Measurements from ENCODE around the gene FHL5. TPM values are rescaled to one million over a fixed set of nuclear protein-coding genes. Genes with fewer than 3 reads are reported as not detected.

FHL5 gene, protein sequence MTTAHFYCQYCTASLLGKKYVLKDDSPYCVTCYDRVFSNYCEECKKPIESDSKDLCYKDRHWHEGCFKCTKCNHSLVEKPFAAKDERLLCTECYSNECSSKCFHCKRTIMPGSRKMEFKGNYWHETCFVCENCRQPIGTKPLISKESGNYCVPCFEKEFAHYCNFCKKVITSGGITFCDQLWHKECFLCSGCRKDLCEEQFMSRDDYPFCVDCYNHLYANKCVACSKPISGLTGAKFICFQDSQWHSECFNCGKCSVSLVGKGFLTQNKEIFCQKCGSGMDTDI
- total RNA-seq, result 10 to 100 TPM in 2 of 4 donors, 1 to 10 TPM in 2; 5.7 to 12.7 (median 9.2) TPM
- 1 to 10 TPM in 1 of 3 donors, under 1 TPM in 1, not detected in 1; 0.60 to 2.7 TPM for polyA plus RNA-seq

DNA sequence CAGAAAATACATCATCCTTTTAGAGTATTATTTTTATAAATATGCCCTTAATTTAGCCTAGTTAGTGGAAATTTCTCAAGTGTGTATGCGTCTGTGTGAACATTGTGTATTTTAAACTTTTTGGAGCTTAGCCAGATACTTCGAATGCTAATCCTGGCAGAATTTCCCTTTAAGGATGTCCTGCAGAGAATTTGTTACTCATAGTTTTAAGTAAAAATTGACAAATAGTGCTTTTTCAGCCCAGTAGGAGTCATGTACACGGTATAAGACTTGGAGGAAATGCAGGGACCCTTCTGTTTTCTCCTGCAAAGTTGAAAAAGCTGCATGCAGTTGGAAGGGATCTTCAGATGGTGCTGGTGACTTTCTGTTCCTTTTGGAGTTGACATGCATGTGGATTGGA is at the start of gene FHL5:
Gene FHL5 (plus strand): TSS at position 243 of the 400 bp plus-strand sequence. CDS start 40,486 bp downstream, outside the sequence.
- 37 to 50% methylated on average over 3 of the region's 3 CpGs for WGBS, 2 donors
- H3K27me3 ChIP-seq, result no peaks in the 10 kb centered on the region
- TF ChIP-seq EP300 (IDR thresholded peaks at IDR 0.05), result no peak
- TF ChIP-seq, protein P1, sequence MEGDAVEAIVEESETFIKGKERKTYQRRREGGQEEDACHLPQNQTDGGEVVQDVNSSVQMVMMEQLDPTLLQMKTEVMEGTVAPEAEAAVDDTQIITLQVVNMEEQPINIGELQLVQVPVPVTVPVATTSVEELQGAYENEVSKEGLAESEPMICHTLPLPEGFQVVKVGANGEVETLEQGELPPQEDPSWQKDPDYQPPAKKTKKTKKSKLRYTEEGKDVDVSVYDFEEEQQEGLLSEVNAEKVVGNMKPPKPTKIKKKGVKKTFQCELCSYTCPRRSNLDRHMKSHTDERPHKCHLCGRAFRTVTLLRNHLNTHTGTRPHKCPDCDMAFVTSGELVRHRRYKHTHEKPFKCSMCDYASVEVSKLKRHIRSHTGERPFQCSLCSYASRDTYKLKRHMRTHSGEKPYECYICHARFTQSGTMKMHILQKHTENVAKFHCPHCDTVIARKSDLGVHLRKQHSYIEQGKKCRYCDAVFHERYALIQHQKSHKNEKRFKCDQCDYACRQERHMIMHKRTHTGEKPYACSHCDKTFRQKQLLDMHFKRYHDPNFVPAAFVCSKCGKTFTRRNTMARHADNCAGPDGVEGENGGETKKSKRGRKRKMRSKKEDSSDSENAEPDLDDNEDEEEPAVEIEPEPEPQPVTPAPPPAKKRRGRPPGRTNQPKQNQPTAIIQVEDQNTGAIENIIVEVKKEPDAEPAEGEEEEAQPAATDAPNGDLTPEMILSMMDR (IDR thresholded peaks at IDR 0.05), result no peak
- TF ChIP-seq POLR2A (IDR thresholded peaks at IDR 0.05), result no peak
- no peak for TF ChIP-seq POLR2AphosphoS5 (IDR thresholded peaks at IDR 0.05)

DNA sequence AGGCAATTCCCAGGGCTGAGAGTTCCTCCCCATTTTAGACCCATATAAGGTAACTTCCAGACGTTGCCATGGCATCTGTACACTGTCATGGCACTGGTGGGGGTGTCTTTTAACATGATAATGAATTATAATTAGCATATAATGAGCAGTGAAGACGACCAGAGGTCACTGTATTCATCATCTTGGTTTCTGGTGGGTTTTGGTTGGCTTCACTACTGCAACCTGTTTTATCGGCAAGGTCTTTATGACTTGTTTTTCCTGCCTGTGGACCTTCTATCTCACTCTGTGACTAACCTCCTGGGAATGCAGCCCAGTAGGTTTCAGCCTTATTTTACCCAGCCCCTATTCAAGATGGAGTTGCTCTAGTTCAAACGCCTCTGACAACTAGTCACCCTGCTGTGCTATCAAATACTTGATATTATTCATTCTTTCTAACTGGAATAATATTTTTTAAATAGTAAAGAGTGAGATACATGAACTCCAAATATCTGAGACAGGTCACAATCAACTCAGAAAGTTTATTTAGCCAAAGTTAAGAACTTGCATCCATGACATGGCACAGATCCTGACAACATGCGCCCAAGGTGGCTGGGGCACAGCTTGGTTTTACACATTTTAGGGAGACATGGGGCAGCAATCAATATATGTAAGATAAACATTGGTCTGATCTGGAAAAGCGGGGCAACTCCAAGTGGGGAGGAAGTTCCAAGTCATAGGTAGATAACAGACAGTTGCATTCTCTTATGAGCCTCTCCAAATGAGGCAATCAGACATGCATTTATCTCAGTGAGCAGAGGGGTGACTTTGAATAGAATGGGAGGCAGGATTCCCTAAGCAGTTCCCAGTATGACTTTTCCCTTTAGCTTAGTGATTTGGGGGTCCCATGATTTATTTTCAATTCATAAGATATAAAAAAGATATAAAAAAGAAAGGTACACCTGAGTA is 42.5 kb upstream of the FHL5 start:
- H3K27me3 ChIP-seq, result no peaks in the 10 kb centered on the region
- WGBS, 2 donors, result 27 to 64% methylated on average over 6 of the region's 6 CpGs
- H3K36me3 ChIP-seq, result peaks cover 0 to 6% (median 3%) of the 10 kb centered on the region in 4 donors
- peak overlapping the region in 3 of 4 donors; percentile 90 to 96 (median 93) for H3K27ac ChIP-seq
- TF ChIP-seq EP300 (IDR thresholded peaks at IDR 0.05) (no peak), POLR2AphosphoS5 (IDR thresholded peaks at IDR 0.05) (no peak), POLR2A (IDR thresholded peaks at IDR 0.05) (no peak)
- TF ChIP-seq, protein P1 (IDR thresholded peaks at IDR 0.05), result no peak
- H3K4me1 ChIP-seq, result peaks cover 0 to 30% (median 22%) of the 10 kb centered on the region in 4 donors
- intact Hi-C loops (cut with DNase I), result loop anchor here (2.0 to 5.0 kb wide), 2 partner anchors 376 to 943 kb away; partner anchors contain the start of genes MANEA and NDUFAF4
- DNase-seq, result no peak
- no peaks in the 10 kb centered on the region for H3K9me3 ChIP-seq
- peak overlapping the region; percentile 57 to 87 (median 82) for H3K4me3 ChIP-seq

More for the DNA sequence above, at the start of gene FHL5:
- intact Hi-C loops (cut with DNase I), result no loop called here
- Histone ChIP-seq H3K9me3 (no peaks in the 10 kb centered on the region), H3K4me1 (no peaks in the 10 kb centered on the region), H3K4me3 (no peak within 1 kb of the TSS), H3K36me3 (no peaks in the 10 kb centered on the region), H3K27ac (no peak within 1 kb of the TSS)
- DNase-seq, result no peak

DNA sequence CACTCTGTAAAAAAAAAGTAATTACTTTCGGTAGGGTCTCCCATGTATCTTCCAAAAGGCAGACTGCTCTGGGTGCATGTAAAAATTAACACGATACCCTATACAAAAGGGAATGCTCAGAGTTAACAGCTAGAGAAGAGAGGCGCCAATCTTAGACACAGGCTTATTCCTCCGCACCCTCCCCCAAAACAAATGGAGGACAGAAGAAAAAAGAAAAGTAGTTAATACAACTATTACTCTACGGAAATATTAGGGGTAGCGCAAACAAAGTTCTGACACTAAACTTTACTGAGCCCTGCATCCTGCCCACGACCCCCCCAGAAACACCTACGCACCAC is 41.7 kb upstream of the FHL5 start:
- Histone ChIP-seq H3K4me1 (peaks cover 0 to 30% (median 22%) of the 10 kb centered on the region in 4 donors), H3K9me3 (no peaks in the 10 kb centered on the region), H3K4me3 (peak overlapping the region; percentile 57 to 87 (median 82)), H3K36me3 (peaks cover 0 to 15% (median 3%) of the 10 kb centered on the region in 4 donors), H3K27me3 (no peaks in the 10 kb centered on the region), H3K27ac (peak overlapping the region; percentile 89 to 96 (median 92))
- intact Hi-C loops (cut with DNase I), result loop anchor here (2.0 to 5.0 kb wide), 2 partner anchors 376 to 944 kb away; partner anchors contain the start of genes MANEA and NDUFAF4
- 0% methylated on average over 8 of the region's 8 CpGs for WGBS, 2 donors
- TF ChIP-seq POLR2AphosphoS5 (IDR thresholded peaks at IDR 0.05) (no peak), POLR2A (IDR thresholded peaks at IDR 0.05) (no peak), EP300 (IDR thresholded peaks at IDR 0.05) (no peak)
- TF ChIP-seq, protein P1 (IDR thresholded peaks at IDR 0.05), result no peak
- no peak for DNase-seq

DNA sequence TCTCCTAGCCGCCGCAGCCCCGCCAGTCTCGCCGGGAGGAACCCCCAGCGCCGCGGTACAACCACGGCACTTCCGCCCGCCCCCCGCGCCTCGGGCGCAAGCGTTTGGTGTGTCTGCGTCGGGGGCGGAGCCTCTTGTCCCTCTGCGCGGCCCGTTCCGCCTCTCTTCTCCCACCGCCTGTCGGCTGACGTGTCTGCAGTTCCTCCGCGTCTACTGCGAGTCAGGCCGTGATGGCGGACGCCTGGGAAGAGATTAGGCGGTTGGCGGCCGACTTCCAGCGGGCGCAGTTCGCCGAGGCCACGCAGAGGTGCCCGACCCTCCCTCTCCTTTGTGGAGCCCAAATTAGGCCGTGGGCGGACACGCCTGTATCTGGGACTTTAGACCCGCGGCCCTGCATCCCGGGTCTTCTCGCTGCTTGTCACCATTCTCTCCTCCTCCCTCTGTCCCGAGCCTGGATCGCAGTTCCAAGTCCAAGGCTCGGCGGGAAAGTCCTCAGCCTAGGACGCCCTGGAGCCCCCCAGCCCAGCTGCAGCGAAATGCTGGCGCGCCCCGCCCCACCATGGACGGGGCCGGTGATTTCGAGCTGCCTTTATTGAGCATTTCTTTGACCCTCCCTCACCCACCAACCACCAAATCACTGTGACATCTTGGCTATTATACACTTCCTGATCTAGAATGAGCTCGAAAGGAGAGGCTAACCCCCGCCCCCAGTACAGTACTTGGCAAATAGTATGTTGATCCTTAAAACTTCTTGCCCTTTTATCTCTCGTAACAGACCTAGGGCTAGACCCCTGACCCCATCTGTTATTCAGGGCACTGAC is 41.1 kb upstream of the FHL5 start, which contains the start of gene UFL1:
Gene UFL1 (plus strand): TSS at position 163 of the 821 bp plus-strand sequence. CDS start 68 bp downstream, at position 231.
- TF ChIP-seq EP300 (IDR thresholded peaks at IDR 0.05), result no peak
- TF ChIP-seq, protein P1 (IDR thresholded peaks at IDR 0.05), result no peak
- TF ChIP-seq POLR2A (IDR thresholded peaks at IDR 0.05), result peak; percentile 85 to 89
- TF ChIP-seq POLR2AphosphoS5 (IDR thresholded peaks at IDR 0.05), result peak; percentile 91 to 97 (median 96)
- H3K4me3 ChIP-seq, result peak within 1 kb of the TSS; percentile 57 to 87 (median 82)
- intact Hi-C loops (cut with DNase I), result loop anchor here (2.0 to 5.0 kb wide), 2 partner anchors 375 to 945 kb away; partner anchors contain the start of genes MANEA and NDUFAF4
- H3K36me3 ChIP-seq, result peaks cover 0 to 20% (median 5%) of the 10 kb centered on the region in 4 donors
- H3K4me1 ChIP-seq, result peaks cover 0 to 30% (median 22%) of the 10 kb centered on the region in 4 donors
- WGBS, 2 donors, result 0% methylated on average over 63 of the region's 63 CpGs
- peak; percentile 97 for DNase-seq
- H3K27me3 ChIP-seq, result no peaks in the 10 kb centered on the region
- H3K9me3 ChIP-seq, result no peaks in the 10 kb centered on the region
- peak within 1 kb of the TSS; percentile 89 to 96 (median 92) for H3K27ac ChIP-seq

All from sigmoid colon (tissue), 7 donors.